Measurements from ENCODE around the gene VSTM2A. TPM values are rescaled to one million over a fixed set of nuclear protein-coding genes. Genes with fewer than 3 reads are reported as not detected.

Gene VSTM2A
- total RNA-seq, 1 donor from 2014 or later = not detected

DNA sequence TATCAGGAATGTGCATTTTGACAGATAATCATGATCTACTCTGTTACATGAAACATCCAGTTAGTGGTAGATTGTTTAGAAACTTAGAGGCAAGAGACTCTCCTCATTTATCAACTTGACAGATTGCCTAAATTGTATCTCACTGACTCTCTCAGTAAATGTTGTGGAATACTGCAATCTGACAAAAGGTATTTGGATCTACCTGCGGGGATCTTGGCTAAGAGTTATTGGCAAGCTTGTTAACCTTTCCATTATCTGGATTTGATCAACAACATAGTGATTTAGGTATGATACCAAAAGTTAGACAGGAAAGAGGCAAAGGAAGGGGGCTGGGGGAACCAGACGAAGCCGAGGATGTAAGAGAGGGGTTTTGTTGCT lies 2.0 kb downstream of the VSTM2A start:
- intact Hi-C loops (cut with micrococcal nuclease) = no loop called here
- TF ChIP-seq CTCF (IDR thresholded peaks at IDR 0.05) = no peak
- no peak overlapping the region for H3K27ac Mint-ChIP-seq
- ATAC-seq (ENCODE audit: low read depth) (no peak), DNase-seq (no peak)
- CTCF ChIA-PET = no interaction called here
- no peaks in the 10 kb centered on the region for H3K4me1 Mint-ChIP-seq
- peaks cover 34% of the 10 kb centered on the region for H3K27me3 Mint-ChIP-seq
- POLR2A ChIA-PET = no interaction called here
- H3K9me3 Mint-ChIP-seq = peaks cover 3% of the 10 kb centered on the region
- no peaks in the 10 kb centered on the region for H3K36me3 Mint-ChIP-seq (ENCODE audit: low read depth)
- H3K4me3 Mint-ChIP-seq = no peak overlapping the region

- no peak for ATAC-seq (ENCODE audit: low read depth)
- DNase-seq = no peak
- no peak overlapping the region for H3K4me3 Mint-ChIP-seq
- H3K27me3 Mint-ChIP-seq = peaks cover 34% of the 10 kb centered on the region
- no peak for TF ChIP-seq CTCF (IDR thresholded peaks at IDR 0.05)
- CTCF ChIA-PET = no interaction called here
- H3K9me3 Mint-ChIP-seq = peaks cover 3% of the 10 kb centered on the region
- H3K36me3 Mint-ChIP-seq (ENCODE audit: low read depth) = no peaks in the 10 kb centered on the region
- H3K27ac Mint-ChIP-seq = no peak overlapping the region
- intact Hi-C loops (cut with micrococcal nuclease) = no loop called here
- POLR2A ChIA-PET = no interaction called here
- no peaks in the 10 kb centered on the region for H3K4me1 Mint-ChIP-seq
Observed at GRCh38 chr7:54544527-54545240, 2.5 kb downstream of the VSTM2A start.

- intact Hi-C loops (cut with micrococcal nuclease) = no loop called here
- Mint-ChIP-seq H3K36me3 (ENCODE audit: low read depth) (no peaks in the 10 kb centered on the region), H3K27ac (no peak overlapping the region), H3K27me3 (peaks cover 34% of the 10 kb centered on the region), H3K4me1 (no peaks in the 10 kb centered on the region), H3K9me3 (peaks cover 3% of the 10 kb centered on the region), H3K4me3 (no peak overlapping the region)
- ChIA-PET POLR2A (no interaction called here), CTCF (no interaction called here)
- ATAC-seq (ENCODE audit: low read depth) = no peak
- no peak for TF ChIP-seq CTCF (IDR thresholded peaks at IDR 0.05)
- no peak for DNase-seq
Observed at GRCh38 chr7:54545241-54545563, 3.0 kb downstream of the VSTM2A start.

GRCh38 chr7:54546081-54546985 lies 4.2 kb downstream of the VSTM2A start:
- Mint-ChIP-seq H3K27me3 (peaks cover 34% of the 10 kb centered on the region), H3K4me1 (no peaks in the 10 kb centered on the region), H3K4me3 (no peak overlapping the region), H3K27ac (no peak overlapping the region), H3K9me3 (peaks cover 3% of the 10 kb centered on the region), H3K36me3 (ENCODE audit: low read depth) (no peaks in the 10 kb centered on the region)
- ATAC-seq (ENCODE audit: low read depth) (no peak), DNase-seq (no peak)
- POLR2A ChIA-PET = no interaction called here
- no peak for TF ChIP-seq CTCF (IDR thresholded peaks at IDR 0.05)
- CTCF ChIA-PET = no interaction called here
- intact Hi-C loops (cut with micrococcal nuclease) = no loop called here

GRCh38 chr7:54546986-54547314 lies 4.8 kb downstream of the VSTM2A start:
- Mint-ChIP-seq H3K9me3 (peaks cover 3% of the 10 kb centered on the region), H3K36me3 (ENCODE audit: low read depth) (no peaks in the 10 kb centered on the region), H3K27ac (no peak overlapping the region), H3K4me3 (no peak overlapping the region), H3K27me3 (peaks cover 27% of the 10 kb centered on the region), H3K4me1 (no peaks in the 10 kb centered on the region)
- ChIA-PET CTCF (no interaction called here), POLR2A (no interaction called here)
- TF ChIP-seq CTCF (IDR thresholded peaks at IDR 0.05) = no peak
- intact Hi-C loops (cut with micrococcal nuclease) = no loop called here
- ATAC-seq (ENCODE audit: low read depth) (no peak), DNase-seq (no peak)

Data from activated B cell treated with CpG ODN at 0.5 μM for 24 hours (primary cell).